ENCODE results near the gene CNOT6L. TPM values are rescaled to one million over a fixed set of nuclear protein-coding genes. Genes with fewer than 3 reads are reported as not detected.

The CNOT6L gene
- total and polyA plus RNA-seq, 2 of the 13 experiments (the other 11 are each of a cell fraction or from before 2014, with no cell fraction given): 7.9 to 13.5 TPM

DNA sequence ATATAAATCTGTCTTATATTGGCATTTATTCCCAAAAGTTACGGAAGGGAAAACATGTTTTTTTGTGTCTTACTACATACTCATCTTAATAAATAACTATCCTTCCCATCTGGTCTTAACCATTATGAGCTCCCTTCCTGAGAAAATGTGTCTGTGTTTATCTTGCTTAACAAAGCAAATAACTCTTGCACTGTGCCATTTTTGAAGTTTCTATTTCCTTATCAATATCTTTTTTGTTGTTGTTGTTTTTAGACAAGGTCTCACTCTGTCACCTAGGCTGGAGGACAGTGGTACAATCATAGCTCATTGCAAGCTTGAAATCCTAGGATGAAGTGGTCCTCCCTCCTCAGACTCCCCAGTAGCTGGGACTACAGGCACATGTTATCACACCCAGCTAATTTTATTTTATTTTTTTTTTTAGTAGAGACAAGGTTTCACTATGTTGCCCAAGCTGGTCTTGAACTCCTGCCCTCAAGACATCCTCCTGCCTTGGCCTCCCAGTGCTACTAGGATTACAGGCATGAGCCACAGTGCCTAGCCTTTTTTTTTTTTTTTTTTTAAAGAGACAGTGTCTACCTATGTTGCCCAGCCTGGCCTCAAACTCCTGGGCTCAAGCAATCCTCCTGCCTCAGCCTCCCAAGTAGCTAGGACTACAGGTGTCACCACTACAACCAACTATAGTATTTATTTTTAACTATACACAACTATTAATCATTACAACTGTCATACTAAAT is 36.9 kb downstream of the CNOT6L start (continued):
- TF ChIP-seq, protein P1, sequence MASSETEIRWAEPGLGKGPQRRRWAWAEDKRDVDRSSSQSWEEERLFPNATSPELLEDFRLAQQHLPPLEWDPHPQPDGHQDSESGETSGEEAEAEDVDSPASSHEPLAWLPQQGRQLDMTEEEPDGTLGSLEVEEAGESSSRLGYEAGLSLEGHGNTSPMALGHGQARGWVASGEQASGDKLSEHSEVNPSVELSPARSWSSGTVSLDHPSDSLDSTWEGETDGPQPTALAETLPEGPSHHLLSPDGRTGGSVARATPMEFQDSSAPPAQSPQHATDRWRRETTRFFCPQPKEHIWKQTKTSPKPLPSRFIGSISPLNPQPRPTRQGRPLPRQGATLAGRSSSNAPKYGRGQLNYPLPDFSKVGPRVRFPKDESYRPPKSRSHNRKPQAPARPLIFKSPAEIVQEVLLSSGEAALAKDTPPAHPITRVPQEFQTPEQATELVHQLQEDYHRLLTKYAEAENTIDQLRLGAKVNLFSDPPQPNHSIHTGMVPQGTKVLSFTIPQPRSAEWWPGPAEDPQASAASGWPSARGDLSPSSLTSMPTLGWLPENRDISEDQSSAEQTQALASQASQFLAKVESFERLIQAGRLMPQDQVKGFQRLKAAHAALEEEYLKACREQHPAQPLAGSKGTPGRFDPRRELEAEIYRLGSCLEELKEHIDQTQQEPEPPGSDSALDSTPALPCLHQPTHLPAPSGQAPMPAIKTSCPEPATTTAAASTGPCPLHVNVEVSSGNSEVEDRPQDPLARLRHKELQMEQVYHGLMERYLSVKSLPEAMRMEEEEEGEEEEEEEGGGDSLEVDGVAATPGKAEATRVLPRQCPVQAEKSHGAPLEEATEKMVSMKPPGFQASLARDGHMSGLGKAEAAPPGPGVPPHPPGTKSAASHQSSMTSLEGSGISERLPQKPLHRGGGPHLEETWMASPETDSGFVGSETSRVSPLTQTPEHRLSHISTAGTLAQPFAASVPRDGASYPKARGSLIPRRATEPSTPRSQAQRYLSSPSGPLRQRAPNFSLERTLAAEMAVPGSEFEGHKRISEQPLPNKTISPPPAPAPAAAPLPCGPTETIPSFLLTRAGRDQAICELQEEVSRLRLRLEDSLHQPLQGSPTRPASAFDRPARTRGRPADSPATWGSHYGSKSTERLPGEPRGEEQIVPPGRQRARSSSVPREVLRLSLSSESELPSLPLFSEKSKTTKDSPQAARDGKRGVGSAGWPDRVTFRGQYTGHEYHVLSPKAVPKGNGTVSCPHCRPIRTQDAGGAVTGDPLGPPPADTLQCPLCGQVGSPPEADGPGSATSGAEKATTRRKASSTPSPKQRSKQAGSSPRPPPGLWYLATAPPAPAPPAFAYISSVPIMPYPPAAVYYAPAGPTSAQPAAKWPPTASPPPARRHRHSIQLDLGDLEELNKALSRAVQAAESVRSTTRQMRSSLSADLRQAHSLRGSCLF (CRISPR knock-in tag; IDR thresholded peaks at IDR 0.05; ENCODE audit: borderline replicate concordance): no peak
- TF ChIP-seq NR1H2 (CRISPR knock-in tag; IDR thresholded peaks at IDR 0.05; ENCODE audit: borderline replicate concordance, low read depth) (no peak), ZNF20 (CRISPR knock-in tag; IDR thresholded peaks at IDR 0.05) (no peak), FOXJ3 (CRISPR knock-in tag; IDR thresholded peaks at IDR 0.05; ENCODE audit: borderline replicate concordance) (0 out of 2 replicates have a peak, but pooled peaks have one; percentile 19), ZNF678 (CRISPR knock-in tag; IDR thresholded peaks at IDR 0.05) (no peak)
- TF ChIP-seq, protein P2, sequence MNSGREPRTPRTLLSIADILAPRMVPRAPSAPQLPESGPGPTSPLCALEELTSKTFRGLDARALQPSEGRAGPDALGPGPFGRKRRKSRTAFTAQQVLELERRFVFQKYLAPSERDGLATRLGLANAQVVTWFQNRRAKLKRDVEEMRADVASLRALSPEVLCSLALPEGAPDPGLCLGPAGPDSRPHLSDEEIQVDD (CRISPR knock-in tag; IDR thresholded peaks at IDR 0.05; ENCODE audit: borderline replicate concordance): no peak
- TF ChIP-seq, protein P3, sequence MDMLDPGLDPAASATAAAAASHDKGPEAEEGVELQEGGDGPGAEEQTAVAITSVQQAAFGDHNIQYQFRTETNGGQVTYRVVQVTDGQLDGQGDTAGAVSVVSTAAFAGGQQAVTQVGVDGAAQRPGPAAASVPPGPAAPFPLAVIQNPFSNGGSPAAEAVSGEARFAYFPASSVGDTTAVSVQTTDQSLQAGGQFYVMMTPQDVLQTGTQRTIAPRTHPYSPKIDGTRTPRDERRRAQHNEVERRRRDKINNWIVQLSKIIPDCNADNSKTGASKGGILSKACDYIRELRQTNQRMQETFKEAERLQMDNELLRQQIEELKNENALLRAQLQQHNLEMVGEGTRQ (IDR thresholded peaks at IDR 0.05; ENCODE audit: low read depth, low read length): no peak
- TF ChIP-seq, protein P3 (CRISPR knock-in tag; IDR thresholded peaks at IDR 0.05; ENCODE audit: borderline replicate concordance): no peak
- TF ChIP-seq, protein P4, sequence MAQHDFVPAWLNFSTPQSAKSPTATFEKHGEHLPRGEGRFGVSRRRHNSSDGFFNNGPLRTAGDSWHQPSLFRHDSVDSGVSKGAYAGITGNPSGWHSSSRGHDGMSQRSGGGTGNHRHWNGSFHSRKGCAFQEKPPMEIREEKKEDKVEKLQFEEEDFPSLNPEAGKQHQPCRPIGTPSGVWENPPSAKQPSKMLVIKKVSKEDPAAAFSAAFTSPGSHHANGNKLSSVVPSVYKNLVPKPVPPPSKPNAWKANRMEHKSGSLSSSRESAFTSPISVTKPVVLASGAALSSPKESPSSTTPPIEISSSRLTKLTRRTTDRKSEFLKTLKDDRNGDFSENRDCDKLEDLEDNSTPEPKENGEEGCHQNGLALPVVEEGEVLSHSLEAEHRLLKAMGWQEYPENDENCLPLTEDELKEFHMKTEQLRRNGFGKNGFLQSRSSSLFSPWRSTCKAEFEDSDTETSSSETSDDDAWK (CRISPR knock-in tag; IDR thresholded peaks at IDR 0.05): no peak
